ENCODE data around the gene HAUS7. TPM values are rescaled to one million over a fixed set of nuclear protein-coding genes. Genes with fewer than 3 reads are reported as not detected.

Gene HAUS7
- total RNA-seq, 1 experiment from 2014 or later: 46.5 TPM

DNA sequence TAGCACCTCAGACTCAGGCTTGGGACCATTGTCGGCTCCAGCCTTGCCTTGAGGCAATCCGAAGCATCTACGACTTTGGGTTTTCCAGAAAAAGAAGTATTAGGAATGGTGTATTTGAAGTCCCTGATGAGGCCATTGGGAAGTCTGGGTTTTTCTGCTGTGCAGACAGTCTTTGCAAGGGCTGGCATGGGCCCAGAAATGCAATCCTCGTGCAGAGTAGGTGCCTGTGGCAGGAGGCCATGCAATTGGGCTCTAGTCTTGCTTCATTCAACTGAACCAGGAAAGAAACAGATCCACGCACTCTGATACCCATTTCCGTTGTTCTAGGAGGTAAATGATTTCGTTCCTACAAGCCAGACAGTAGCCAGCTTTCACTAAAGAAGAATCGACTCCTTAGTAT is 46.7 kb downstream of the HAUS7 start (continued):
- TF ChIP-seq TCF7 (CRISPR knock-in tag; IDR thresholded peaks at IDR 0.05; ENCODE audit: low read depth): no peak
- no peak for TF ChIP-seq GABPB1 (CRISPR knock-in tag; IDR thresholded peaks at IDR 0.05)
- no peak for TF ChIP-seq NR2C2 (CRISPR knock-in tag; IDR thresholded peaks at IDR 0.05)
- TF ChIP-seq, protein P1, sequence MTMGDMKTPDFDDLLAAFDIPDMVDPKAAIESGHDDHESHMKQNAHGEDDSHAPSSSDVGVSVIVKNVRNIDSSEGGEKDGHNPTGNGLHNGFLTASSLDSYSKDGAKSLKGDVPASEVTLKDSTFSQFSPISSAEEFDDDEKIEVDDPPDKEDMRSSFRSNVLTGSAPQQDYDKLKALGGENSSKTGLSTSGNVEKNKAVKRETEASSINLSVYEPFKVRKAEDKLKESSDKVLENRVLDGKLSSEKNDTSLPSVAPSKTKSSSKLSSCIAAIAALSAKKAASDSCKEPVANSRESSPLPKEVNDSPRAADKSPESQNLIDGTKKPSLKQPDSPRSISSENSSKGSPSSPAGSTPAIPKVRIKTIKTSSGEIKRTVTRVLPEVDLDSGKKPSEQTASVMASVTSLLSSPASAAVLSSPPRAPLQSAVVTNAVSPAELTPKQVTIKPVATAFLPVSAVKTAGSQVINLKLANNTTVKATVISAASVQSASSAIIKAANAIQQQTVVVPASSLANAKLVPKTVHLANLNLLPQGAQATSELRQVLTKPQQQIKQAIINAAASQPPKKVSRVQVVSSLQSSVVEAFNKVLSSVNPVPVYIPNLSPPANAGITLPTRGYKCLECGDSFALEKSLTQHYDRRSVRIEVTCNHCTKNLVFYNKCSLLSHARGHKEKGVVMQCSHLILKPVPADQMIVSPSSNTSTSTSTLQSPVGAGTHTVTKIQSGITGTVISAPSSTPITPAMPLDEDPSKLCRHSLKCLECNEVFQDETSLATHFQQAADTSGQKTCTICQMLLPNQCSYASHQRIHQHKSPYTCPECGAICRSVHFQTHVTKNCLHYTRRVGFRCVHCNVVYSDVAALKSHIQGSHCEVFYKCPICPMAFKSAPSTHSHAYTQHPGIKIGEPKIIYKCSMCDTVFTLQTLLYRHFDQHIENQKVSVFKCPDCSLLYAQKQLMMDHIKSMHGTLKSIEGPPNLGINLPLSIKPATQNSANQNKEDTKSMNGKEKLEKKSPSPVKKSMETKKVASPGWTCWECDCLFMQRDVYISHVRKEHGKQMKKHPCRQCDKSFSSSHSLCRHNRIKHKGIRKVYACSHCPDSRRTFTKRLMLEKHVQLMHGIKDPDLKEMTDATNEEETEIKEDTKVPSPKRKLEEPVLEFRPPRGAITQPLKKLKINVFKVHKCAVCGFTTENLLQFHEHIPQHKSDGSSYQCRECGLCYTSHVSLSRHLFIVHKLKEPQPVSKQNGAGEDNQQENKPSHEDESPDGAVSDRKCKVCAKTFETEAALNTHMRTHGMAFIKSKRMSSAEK (CRISPR knock-in tag; IDR thresholded peaks at IDR 0.05; ENCODE audit: borderline replicate concordance): no peak
- TF ChIP-seq, protein P2, sequence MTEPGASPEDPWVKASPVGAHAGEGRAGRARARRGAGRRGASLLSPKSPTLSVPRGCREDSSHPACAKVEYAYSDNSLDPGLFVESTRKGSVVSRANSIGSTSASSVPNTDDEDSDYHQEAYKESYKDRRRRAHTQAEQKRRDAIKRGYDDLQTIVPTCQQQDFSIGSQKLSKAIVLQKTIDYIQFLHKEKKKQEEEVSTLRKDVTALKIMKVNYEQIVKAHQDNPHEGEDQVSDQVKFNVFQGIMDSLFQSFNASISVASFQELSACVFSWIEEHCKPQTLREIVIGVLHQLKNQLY (CRISPR knock-in tag; IDR thresholded peaks at IDR 0.05): no peak

DNA sequence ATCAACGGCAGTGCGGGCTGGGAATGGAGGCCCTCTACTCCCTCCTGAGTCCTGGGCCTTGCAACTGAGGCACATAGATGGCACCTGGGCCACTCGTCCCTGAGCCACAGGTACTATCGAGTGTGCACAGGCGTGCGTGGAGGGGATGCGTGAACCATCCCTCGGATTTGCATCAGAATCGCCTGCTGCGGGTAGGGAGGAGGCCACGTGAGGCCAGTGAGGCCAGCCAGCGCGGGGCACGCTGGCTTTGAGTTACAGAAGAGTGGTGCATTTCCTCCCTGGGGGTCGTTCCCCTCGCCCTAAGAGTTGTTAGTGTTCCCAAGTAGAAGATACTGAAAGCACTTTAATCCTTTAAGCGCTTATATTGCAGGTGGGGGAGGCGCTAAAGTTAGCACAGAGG is 48.5 kb downstream of the HAUS7 start:
- H3K9me3 Mint-ChIP-seq: no peaks in the 10 kb centered on the region
- no peaks in the 10 kb centered on the region; the same call in 1 of the 2 replicates for H3K27me3 Mint-ChIP-seq (ENCODE audit: low read depth)
- ATAC-seq: no peak
- no peak overlapping the region for H3K4me3 Mint-ChIP-seq
- TF ChIP-seq, protein P3, sequence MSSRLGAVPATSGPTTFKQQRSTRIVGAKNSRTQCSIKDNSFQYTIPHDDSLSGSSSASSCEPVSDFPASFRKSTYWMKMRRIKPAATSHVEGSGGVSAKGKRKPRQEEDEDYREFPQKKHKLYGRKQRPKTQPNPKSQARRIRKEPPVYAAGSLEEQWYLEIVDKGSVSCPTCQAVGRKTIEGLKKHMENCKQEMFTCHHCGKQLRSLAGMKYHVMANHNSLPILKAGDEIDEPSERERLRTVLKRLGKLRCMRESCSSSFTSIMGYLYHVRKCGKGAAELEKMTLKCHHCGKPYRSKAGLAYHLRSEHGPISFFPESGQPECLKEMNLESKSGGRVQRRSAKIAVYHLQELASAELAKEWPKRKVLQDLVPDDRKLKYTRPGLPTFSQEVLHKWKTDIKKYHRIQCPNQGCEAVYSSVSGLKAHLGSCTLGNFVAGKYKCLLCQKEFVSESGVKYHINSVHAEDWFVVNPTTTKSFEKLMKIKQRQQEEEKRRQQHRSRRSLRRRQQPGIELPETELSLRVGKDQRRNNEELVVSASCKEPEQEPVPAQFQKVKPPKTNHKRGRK (CRISPR knock-in tag; IDR thresholded peaks at IDR 0.05; ENCODE audit: borderline replicate concordance): no peak
- no peak for TF ChIP-seq PRRX2 (CRISPR knock-in tag; IDR thresholded peaks at IDR 0.05)
- no peak for TF ChIP-seq ELF4 (CRISPR knock-in tag; IDR thresholded peaks at IDR 0.05; ENCODE audit: low read depth)
- TF ChIP-seq, protein P2 (CRISPR knock-in tag; IDR thresholded peaks at IDR 0.05): no peak
- TF ChIP-seq CBFB (CRISPR knock-in tag; IDR thresholded peaks at IDR 0.05; ENCODE audit: low read depth): no peak
- POLR2A ChIA-PET: no interaction called here
- CTCF ChIA-PET: no interaction called here
- H3K4me1 Mint-ChIP-seq: peaks cover 9% of the 10 kb centered on the region; the same call in 1 of the 2 replicates
- no peak overlapping the region for H3K27ac Mint-ChIP-seq
- no peaks in the 10 kb centered on the region for H3K36me3 Mint-ChIP-seq
- DNase-seq (ENCODE audit: low spot score): no peak

DNA sequence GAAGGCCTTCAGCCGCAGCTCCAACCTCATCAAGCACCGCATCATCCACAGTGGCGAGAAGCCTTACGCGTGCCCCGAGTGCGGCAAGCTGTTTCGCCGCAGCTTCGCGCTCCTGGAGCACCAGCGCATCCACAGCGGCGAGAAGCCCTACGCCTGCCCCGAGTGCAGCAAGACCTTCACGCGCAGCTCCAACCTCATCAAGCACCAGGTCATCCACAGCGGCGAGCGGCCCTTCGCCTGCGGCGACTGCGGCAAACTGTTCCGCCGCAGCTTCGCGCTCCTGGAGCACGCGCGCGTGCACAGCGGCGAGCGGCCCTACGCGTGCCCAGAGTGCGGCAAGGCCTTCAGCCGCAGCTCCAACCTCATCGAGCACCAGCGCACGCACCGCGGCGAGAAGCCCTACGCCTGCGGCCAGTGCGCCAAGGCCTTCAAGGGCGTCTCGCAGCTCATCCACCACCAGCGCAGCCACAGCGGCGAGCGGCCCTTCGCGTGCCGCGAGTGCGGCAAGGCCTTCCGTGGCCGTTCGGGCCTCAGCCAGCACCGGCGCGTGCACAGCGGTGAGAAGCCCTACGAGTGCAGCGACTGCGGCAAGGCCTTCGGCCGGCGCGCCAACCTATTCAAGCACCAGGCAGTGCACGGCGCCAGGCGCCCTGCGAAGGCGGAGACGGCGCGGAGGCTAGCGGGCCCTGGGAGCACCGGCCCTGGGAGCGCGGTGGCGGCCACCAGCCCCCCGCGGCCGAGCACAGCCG is 49.4 kb downstream of the HAUS7 start:
- ChIA-PET POLR2A (no interaction called here), CTCF (no interaction called here)
- Mint-ChIP-seq H3K9me3 (no peaks in the 10 kb centered on the region), H3K36me3 (no peaks in the 10 kb centered on the region), H3K27me3 (ENCODE audit: low read depth) (no peaks in the 10 kb centered on the region; the same call in 1 of the 2 replicates), H3K4me1 (peaks cover 9% of the 10 kb centered on the region; the same call in 1 of the 2 replicates), H3K27ac (no peak overlapping the region), H3K4me3 (no peak overlapping the region)
- DNase-seq (ENCODE audit: low spot score): no peak
- TF ChIP-seq, protein P4, sequence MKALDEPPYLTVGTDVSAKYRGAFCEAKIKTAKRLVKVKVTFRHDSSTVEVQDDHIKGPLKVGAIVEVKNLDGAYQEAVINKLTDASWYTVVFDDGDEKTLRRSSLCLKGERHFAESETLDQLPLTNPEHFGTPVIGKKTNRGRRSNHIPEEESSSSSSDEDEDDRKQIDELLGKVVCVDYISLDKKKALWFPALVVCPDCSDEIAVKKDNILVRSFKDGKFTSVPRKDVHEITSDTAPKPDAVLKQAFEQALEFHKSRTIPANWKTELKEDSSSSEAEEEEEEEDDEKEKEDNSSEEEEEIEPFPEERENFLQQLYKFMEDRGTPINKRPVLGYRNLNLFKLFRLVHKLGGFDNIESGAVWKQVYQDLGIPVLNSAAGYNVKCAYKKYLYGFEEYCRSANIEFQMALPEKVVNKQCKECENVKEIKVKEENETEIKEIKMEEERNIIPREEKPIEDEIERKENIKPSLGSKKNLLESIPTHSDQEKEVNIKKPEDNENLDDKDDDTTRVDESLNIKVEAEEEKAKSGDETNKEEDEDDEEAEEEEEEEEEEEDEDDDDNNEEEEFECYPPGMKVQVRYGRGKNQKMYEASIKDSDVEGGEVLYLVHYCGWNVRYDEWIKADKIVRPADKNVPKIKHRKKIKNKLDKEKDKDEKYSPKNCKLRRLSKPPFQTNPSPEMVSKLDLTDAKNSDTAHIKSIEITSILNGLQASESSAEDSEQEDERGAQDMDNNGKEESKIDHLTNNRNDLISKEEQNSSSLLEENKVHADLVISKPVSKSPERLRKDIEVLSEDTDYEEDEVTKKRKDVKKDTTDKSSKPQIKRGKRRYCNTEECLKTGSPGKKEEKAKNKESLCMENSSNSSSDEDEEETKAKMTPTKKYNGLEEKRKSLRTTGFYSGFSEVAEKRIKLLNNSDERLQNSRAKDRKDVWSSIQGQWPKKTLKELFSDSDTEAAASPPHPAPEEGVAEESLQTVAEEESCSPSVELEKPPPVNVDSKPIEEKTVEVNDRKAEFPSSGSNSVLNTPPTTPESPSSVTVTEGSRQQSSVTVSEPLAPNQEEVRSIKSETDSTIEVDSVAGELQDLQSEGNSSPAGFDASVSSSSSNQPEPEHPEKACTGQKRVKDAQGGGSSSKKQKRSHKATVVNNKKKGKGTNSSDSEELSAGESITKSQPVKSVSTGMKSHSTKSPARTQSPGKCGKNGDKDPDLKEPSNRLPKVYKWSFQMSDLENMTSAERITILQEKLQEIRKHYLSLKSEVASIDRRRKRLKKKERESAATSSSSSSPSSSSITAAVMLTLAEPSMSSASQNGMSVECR (CRISPR knock-in tag; IDR thresholded peaks at IDR 0.05; ENCODE audit: borderline replicate concordance): no peak
- TF ChIP-seq OVOL2 (CRISPR knock-in tag; IDR thresholded peaks at IDR 0.05; ENCODE audit: borderline replicate concordance) (no peak), ZNF263 (CRISPR knock-in tag; IDR thresholded peaks at IDR 0.05; ENCODE audit: low read depth) (no peak), NFYB (CRISPR knock-in tag; conservative IDR thresholded peaks at IDR 0.05; ENCODE audit: low read depth) (no peak), ESRRA (CRISPR knock-in tag; IDR thresholded peaks at IDR 0.05; ENCODE audit: borderline replicate concordance) (no peak)
- TF ChIP-seq, protein P5, sequence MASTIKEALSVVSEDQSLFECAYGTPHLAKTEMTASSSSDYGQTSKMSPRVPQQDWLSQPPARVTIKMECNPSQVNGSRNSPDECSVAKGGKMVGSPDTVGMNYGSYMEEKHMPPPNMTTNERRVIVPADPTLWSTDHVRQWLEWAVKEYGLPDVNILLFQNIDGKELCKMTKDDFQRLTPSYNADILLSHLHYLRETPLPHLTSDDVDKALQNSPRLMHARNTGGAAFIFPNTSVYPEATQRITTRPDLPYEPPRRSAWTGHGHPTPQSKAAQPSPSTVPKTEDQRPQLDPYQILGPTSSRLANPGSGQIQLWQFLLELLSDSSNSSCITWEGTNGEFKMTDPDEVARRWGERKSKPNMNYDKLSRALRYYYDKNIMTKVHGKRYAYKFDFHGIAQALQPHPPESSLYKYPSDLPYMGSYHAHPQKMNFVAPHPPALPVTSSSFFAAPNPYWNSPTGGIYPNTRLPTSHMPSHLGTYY (CRISPR knock-in tag; IDR thresholded peaks at IDR 0.05): no peak
- TF ChIP-seq, protein P6, sequence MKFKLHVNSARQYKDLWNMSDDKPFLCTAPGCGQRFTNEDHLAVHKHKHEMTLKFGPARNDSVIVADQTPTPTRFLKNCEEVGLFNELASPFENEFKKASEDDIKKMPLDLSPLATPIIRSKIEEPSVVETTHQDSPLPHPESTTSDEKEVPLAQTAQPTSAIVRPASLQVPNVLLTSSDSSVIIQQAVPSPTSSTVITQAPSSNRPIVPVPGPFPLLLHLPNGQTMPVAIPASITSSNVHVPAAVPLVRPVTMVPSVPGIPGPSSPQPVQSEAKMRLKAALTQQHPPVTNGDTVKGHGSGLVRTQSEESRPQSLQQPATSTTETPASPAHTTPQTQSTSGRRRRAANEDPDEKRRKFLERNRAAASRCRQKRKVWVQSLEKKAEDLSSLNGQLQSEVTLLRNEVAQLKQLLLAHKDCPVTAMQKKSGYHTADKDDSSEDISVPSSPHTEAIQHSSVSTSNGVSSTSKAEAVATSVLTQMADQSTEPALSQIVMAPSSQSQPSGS (CRISPR knock-in tag; IDR thresholded peaks at IDR 0.05; ENCODE audit: borderline replicate concordance, low read depth): no peak
- ATAC-seq: no peak

All from WTC11 (cell line).